NCI-H2227 treated with DMSO at 0.1 percent for 48 hours (cell line): ENCODE results near the gene LRCH1.

Experiments
- DNase-seq: peaks from one replicate; lab custom pipeline; 2025; lab: John Stamatoyannopoulos, UW

Gene LRCH1

DNA sequence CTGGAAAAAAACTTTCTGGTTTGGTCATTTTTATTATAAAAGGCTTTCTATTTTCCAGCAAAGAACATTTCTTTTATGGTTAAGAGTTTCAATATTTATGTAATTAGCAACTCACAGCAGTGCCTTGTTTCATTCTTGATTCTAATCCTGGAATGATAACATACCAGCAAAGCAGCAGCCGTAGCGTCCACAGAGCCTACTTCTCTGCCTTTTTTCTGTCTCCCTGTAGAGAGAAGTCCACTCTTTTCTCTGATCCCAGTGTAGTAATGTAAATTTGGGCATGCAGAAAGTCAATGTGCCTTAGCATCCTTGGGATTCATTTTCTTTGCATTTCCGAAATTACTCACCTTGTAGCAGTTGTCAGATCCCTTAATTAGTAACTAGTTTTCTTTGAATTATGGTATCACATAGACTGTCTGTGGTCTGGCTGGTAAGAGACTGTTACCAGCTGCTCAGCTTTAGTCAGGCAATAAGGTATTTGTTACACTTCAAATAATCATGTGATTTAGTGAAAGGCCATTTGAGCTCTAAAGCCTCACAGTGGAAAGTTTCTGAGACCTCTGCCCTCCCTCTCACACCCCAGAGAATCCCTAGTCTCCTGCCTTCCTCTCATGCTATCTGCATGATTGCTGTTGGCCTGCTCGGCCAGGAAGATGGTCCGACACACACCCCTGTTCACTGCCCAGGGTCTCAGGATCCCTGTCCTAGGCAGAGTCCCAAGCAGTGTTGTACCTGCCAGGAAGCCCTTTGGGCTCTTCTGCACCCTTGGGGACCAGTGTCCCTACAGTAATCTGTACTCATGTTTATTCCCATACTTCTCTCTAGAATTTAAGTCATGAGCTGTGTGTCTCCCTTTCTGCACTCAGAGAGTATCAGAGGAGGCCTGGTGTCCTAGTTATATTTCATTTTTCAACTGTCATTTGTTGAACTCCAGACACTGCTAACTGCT, 86.3 kb downstream of the LRCH1 start:
- DNase-seq = no peak

DNA sequence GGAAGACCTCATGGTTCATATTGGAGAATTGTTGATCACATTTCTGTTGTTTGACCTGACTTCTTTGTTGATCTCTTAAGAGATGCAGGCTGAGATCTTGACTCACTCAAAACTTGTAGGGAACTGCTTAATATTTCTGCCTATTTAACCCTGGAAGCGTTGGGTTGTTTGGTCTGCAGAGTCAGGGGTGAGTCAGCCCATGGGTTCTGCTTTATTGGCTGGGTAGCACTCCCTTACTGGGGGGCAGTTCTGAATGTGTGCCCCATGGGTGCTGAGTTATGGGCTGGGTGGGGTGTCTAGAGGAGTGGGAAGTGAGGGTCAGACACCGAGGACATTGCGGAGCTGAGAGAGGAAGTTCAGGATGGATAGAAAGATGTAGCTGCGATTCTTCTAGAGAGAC, 87.9 kb downstream of the LRCH1 start:
- no peak for DNase-seq

DNA sequence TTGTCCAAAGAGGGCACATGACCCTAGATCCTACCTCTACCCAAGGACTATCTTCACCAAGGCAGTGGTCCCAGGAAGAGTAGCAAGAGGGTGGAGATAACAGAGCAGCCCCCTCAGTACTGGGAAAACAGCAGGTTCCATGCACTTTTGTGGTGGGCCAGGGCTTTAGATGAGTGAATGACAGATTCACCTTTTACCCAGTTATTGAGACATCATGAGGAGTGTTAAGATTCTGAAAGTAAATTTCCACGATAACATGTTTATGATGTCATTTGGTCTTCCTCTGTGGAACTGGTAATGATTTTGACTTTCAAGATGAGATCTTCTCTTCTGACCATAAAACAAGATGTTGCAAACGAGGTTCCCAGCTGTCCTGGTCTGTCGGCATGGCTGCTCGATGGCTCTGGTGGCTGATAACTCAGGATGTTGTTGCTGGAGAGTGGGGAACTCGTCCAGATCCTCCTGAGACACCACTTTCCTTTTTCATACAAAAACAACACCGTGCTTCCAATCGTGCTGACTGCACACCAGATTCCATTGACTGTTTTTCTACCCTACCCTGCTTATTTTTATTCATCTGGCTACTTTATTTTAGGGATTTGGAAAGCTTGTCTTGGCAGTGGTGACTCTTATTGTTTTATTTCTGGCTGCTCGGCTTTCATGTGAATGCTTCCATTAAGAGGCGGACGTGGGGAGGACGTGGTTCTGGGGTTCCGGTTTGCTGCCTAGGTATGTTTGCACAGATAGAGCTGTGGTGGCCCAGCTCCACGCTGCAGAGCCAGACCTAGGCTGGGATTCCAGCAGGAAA, 88.5 kb downstream of the LRCH1 start:
- DNase-seq = no peak

DNA sequence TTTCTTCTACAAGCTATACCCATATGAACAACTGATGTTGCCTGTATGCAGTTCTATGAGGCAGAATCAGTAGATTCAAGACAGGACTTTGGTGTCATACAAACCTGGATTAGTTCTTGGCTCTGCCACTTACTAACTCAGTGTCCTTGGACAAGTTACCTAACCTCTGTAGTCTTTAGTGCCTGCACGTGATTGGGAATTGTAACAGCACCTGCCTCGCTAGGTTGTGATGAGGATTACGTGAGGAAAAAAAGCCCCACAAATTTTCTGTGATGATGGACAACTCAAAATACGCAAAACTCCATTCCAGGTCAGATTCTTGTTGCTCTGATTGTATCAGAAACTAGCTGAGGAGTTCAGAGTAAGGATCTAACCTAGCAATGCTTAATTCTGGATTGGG, 89.3 kb downstream of the LRCH1 start:
- DNase-seq = no peak

DNA sequence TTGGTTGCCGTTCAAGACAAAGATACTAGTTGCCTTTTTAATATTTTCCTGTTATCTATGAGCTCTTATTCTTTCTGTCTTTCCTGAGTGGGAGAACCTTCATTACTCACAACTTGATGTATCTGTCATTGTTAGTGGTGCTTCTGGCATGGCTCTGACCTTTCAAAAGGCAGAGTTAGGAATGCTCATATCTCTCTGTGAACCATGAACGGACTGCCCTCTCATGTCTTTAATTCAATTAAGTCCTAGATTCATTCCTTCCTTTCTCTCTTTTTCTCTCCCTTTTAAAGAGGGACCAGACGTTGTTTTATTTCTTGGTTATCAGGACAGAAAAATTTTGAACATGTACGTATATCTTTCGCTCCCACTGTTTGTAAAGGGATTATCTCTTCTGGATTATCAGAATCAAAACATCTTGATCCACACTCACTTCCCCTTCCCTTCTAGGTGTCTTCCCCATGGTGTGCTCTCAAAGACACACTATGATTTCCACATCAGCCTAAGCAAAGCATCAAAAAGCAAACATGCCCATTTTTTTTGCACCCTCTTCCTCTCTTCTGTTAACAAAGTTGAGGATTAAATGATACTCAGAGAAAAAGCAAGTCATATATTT, 90.3 kb downstream of the LRCH1 start:
- DNase-seq = no peak

DNA sequence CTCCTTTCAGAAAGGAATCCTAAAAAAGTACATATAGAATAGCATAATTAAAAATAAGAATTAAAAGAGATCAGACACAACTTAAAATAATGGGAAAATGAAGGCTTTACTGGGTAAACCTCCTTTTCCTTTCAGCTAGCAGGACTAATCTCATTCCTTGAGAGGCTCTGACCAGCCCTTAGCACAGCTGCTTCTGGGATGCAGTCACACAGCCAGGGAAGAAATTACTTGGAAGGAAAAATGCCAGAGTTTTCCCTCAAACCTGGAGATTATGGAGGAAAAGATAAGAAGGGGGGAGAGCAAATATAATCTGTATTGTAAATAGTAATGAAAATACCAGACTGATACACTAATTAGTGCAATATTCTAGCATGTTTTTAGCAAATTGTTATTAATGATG, 91.8 kb downstream of the LRCH1 start:
- no peak for DNase-seq

DNA sequence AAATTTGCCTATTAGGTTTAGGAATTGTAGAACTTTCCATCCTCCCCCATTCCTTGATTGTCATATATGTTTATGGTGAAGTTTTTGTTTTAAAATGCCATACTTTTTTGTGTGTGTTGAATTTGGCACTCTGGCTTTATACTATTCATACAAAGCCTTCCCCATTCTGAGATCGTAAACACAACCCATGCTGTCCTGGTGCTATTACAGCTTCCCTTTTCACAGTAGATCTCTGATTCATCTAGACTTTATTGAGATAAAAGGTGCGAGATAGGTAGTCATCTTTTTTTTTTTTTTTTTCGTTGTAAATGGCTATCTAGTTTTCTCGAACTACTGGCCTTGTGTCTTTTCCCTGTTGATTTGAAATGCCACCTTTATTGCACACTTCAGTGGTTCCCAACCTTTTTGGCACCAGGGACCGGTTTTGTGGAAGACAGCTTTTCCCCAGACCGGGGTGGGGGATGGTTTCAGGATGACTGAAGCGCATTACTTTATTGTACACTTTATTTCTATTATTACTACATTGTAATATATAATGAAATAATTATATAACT, 94.6 kb downstream of the LRCH1 start:
- DNase-seq = no peak

DNA sequence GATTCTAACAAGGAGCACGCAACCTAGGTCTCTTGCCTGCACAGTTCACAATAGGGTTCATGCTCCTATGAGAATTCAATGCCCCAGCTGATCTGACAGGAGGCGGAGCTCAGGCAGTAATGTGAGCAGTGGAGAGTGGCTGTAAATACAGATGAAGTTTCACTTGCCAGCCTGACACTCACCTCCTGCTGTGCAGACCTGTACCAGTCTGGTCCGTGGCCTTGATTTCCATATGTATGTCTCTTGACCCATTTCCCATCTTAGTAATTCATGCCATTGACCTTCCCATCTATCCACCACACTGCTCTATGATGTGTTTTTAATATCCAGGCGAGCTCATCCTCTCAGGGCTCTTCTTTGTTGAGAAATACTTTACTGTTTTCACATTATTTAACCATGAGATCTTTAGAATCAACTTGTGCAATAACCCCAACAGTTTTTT, 95.2 kb downstream of the LRCH1 start:
- DNase-seq = peak; percentile 3

DNA sequence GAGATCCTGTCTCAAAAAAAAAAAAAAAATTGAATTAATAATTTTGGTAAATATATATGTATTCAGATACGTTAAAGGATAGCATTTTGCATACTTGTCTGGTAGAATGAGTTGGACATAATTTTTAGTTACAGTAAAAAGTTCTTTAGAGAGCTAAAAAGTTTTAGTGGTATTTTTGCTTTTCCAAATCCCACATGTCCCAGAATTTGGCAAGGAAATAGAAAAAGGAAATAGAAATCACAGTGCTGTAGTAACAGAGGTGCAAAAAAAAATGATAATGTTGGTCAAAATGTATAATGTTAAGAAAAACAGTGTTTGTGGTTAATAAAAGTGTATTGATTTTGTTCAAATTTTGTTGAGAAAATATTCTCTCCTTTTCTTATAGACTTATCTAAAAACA, 96.8 kb downstream of the LRCH1 start:
- no peak for DNase-seq

DNA sequence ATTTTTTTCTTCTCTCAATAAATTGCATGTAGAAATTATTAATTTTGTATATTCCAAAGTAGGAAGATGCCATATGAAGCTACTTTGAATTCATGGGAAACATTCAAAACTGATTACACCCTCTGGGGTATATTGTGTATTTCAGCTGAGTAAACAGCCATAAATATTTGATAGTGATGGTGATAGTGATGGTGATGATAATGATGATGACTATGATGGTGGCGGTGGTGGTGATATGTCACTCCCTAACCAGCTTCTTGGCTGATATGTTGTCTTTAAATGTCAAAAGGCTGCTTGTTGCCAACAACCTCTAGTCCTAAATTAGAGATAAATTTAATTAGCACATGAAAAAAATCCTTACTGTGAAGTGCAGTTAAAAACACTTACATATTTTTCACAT, 102.0 kb downstream of the LRCH1 start:
- no peak for DNase-seq

DNA sequence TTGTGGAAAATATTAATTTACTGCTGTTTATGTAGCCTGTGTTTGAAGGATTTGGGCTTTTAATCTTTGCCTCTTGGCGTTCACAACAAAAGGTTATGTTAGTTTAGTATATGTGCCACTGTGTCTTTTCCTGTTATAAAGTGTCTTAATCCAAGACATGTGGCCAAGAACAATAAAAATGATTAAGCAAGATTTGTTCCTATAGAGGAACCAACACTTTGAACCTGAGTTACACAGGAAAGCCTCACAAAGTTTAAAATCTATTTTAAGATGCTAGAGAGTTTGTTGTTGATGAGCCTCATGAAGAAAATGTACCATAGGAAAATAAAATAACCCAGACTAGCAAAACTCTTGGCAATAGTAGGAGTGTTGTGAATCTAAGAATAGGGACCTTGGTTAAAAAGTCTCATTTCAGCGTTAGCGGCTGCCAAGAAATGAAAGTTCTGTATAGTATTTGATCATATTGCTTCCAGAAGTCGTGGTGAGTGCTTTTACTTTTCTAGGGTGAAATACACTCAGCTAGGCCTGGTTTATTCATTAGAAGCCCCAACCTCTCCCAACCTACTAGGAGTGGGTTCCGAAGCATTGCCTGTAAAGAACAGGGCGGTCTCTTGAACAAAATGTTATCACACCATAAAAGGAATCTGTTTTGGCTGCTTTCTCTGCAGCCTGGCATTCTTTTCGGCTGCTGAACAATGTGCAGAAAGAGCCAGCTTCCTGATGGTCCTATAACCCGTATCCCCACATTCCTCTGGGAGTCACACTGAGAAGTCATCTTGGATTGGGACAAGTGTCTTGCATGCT, 102.6 kb downstream of the LRCH1 start:
- no peak for DNase-seq

DNA sequence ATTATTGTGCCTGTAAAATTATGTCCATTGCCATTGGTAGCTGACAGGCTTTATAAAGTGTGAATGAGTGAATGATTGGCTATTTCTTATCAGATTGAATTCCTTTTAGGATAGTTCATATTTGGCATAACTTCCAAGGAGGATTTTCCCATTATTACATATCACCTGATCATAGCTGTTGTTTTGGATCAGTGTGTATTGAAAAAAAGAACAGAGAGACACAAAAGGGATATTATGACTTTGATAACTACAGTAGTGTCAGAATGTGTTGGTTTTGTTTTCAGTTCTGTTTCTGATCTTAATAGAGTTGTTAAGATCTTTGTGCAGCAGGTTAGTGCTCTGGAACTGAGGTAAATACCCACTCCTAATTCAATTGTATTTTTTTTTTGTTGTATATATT, 103.8 kb downstream of the LRCH1 start:
- DNase-seq = no peak

DNA sequence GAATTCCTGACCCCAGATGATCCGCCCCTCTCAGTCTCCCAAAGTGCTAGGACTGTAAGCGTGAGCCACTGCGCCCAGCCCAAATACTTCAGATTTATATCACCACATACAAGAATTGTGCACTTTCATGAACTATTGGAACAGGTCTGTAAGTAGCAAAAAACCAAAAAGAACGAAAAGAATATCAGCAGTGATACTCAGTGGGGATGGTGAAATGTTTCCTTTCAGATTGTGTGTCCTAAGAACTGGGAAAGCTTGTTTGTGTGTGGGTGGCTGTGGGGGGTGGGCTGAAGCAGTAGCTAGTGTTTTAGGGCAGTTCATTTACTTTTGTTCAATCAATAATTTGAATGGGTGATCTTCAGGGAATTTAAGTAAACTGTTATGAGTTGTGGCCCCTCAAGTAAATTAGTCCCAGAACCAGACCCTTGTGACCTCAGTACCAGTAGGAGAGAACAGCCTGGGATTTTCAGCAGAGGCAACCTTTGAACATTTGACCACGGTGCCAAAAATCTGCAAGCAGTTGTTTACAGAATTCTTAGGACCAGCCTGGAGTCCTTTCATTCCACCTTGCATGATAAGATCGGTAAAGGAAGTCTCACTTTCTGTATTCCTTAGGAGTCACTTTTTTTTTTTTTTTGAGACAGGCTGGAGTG, 106.6 kb downstream of the LRCH1 start:
- no peak for DNase-seq

DNA sequence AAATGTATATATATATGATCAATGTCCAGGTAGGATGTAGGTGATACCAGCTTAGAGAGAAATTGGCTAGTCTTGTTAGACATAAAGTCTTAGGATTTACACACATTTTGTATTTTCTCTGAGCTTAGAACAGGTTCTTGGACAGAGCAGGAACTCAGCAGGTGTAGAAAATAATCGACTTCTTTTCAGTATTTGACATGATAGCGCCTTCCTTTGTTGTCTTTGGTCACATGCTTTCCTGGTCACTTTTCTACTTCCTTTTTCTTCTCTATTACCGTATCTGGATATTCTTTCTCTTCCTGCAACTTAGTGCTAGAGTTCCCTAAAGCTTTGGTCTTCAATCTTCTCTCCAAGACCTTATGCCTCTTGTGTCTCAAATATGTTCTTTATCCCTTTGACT, 107.4 kb downstream of the LRCH1 start:
- DNase-seq = no peak

DNA sequence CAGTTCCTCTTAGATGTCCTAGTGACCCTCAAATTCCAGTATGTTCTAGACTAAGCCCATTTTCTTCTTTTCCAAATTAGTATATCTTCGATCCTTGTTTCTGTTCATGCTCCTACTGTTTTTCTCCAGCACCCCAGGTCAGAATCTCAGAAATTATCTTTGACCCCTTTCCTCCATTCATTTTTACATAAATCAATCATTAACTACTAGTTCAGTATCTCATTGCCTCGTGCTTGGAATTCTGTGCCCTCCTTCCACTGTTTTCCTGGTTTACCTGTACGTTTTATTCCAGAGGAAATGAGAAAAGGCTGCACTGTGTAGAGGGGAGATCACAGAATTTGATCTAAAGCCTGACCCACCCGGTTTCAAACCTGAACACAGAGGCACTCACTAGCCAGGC, 107.9 kb downstream of the LRCH1 start:
- no peak for DNase-seq

DNA sequence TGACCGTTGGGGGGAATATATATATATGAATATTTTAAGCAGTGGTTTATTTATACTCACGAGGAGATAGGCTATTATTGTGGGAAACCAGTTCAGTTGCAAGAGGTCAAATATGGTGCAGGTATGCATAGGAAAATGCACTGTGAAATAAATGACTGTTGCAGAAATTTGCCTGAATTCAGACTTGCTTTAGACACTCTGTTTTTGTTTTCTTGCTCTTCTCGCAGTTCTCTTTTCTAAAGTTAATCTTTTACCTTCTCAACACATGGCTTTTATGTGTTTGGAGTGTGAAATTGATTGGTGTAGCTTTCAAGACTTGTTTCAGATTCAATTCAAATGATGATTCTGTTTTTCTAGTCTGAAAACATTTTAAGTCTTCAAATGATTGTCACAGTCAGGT, 109.7 kb downstream of the LRCH1 start:
- no peak for DNase-seq

DNA sequence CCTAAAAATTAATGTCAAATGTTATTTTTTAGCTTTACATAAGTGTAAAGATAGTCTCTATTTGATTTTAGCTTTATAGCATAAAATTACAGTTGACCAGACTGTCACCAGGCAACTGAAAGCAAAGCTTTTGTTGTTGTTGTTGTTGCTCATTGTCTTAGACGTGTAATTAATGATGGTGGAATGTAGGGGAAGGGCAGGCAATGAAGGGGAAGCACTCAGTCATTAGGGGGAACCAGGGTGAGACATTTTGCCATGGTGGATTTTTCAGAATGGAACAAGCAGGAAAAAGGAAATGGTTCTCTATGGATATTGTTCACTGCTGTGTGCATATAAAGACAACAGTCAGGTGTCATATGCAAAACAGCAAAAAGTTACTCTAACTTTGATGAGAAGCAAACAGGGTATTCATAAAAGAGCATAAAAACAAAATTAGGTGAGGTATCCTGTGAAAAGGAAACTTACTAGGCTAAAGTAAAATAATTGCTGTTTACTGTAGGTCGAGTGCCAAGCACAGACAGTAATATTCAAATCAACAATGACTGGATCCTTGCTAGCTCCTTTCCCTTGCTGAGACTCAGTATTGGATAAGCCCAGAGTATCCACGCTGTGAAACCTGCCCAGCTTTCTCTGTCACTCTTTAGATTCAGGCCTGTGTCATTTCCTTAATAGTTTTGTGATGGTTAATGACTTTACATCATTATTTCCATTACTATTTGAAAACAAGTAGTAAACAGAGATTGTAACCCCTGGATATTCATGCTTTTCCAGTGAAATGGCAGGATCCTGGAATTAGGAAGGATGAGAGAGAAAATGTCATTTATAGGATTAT, 110.5 kb downstream of the LRCH1 start:
- DNase-seq = no peak

DNA sequence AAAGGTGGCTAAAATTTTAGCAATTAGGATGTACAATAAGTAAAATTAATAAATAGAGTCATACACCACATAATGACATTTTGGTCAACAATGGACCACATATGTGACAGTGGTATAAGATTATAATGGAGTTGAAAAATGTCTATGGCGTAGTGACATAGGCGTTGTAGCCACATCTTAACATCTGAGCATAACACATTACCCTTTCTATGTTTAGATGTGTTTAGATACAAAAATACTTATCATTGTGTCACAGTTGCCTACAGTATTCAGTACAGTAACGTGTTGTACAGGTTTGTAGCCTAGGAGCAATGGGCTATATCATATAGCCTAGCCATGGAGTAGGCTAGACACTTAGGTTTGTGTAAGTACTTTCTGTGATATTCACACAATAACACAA, 111.2 kb downstream of the LRCH1 start:
- DNase-seq = no peak

DNA sequence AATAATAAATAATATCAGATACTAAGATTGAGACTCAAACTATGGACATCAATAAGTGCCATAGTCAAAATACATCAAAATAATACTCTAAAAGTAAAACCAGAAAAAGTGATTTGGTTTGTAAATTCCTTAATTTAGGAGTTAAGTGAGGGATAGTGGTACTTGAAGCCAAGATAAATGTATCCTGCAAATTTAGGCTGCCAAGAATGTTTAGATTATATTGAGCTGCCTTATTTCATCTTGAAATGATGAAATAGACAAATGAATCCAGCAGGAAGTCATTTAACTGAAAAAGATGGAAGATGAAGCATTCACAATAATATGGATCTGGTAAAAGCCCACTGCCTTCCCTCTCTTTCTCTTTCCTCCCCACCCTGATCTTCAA, 112.3 kb downstream of the LRCH1 start:
- no peak for DNase-seq
